Stomach smooth muscle (tissue), 2 donors: ENCODE results near the gene SPOCK1.
"Not testable (repeated sequence)": the region's sequence is repeated elsewhere in the genome, so short reads cannot be mapped to it uniquely, and the experiment has no call there.

Experiments used
- H3K27ac ChIP-seq: one replicate; pipeline ENCODE4 v1.7.0; 2013; ENCODE audit warnings: mild to moderate bottlenecking, low read length, inconsistent platforms
- H3K27me3 ChIP-seq, 2 donors: one replicate each; pipeline ENCODE4 v1.7.0; 2013; ENCODE audit warnings: low read length in 2 of 2; ENCODE audit not compliant: insufficient read depth in 2 of 2, control insufficient read depth in 1 of 2
- H3K36me3 ChIP-seq, 2 donors: one replicate each; pipeline ENCODE4 v1.7.0; 2013; ENCODE audit warnings: low read length in 2 of 2; ENCODE audit not compliant: control insufficient read depth in 2 of 2, insufficient read depth in 2 of 2
- H3K4me1 ChIP-seq: one replicate; pipeline ENCODE4 v1.7.0; 2013; ENCODE audit warnings: low read length; ENCODE audit not compliant: control insufficient read depth, insufficient read depth
- H3K4me3 ChIP-seq, 2 donors: one replicate each; pipeline ENCODE4 v1.7.0; 2013; ENCODE audit warnings: low read length in 2 of 2
- H3K9ac ChIP-seq, 2 donors: one replicate each; pipeline ENCODE4 v1.7.0; 2013; ENCODE audit warnings: low read length in 2 of 2, mild to moderate bottlenecking in 1 of 2
- H3K9me3 ChIP-seq, 2 donors: one replicate each; pipeline ENCODE4 v1.7.0; 2013; ENCODE audit warnings: low read length in 2 of 2; ENCODE audit not compliant: control insufficient read depth in 2 of 2
- donor health status: healthy.
- donor health status: Pancreatic carcinoma.

Gene SPOCK1

DNA sequence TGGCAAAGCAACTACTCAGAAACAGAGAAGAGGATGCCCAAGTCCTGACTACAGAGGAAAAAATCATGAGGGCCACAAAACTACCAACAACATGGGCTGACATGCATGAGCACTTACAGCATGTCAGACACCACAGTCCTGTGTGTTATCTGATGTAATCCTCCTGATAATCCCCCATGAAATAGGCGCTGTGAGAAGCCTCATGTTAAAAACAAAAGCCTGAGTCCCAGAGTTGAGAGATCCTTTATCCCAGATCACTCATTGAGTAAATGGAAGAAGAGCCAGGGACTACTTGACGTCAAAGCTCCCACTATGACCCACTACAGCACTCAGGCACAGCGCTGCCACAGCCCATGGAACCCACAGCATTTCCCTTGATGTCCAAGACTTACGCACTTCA lies 7.2 kb upstream of the SPOCK1 start:
- H3K27ac ChIP-seq = no peak overlapping the region
- no peak overlapping the region for H3K9ac ChIP-seq
- H3K27me3 ChIP-seq = peaks cover 3 to 5% of the 10 kb centered on the region in 2 donors
- no peaks in the 10 kb centered on the region for H3K36me3 ChIP-seq
- no peaks in the 10 kb centered on the region for H3K4me1 ChIP-seq
- H3K4me3 ChIP-seq = no peak overlapping the region
- peaks cover 0 to 1% of the 10 kb centered on the region in 2 donors for H3K9me3 ChIP-seq

DNA sequence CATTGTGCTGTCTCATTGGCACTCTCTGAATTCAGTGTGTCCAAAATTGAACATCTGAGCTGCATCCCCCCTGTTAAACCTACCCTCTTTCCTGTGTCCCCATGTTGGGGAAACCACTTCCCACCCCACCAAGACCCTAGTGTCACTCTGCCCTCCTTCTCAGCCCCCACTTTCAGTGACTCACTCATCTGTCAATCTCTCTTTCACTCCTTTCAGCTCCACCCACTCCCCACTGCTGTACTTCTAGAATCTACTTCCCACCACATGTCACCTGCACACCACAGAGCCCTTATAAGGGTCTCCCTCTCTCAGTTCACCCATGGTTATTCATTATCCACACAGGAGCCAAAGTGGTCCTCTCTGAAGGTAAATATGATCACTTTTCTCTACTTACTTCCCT lies 5.8 kb upstream of the SPOCK1 start:
- Histone ChIP-seq H3K4me1 (no peaks in the 10 kb centered on the region), H3K36me3 (no peaks in the 10 kb centered on the region), H3K4me3 (no peak overlapping the region), H3K9me3 (no peaks in the 10 kb centered on the region), H3K27ac (no peak overlapping the region), H3K27me3 (peaks cover 0 to 3% of the 10 kb centered on the region in 2 donors), H3K9ac (no peak overlapping the region)

DNA sequence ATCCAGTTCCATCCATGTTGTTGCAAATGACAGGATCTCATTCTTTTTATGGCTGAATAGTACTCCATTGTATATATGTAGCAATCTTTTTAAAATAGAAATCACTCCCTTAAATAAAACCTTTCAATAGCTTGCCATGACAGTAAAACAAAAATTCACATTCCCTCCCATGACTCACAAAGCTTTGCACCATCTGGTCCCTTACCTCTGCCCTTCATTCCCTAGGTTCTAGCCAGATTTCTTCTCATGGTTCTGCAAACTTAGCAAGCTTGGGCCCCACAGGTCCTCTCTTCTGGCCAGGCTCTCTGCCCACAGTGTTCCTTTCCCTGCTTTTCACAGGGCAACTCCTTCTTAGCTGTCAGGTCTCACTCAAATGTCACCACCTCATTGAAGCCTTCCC lies 4.3 kb upstream of the SPOCK1 start:
- Histone ChIP-seq H3K4me1 (peaks cover 7% of the 10 kb centered on the region), H3K36me3 (no peaks in the 10 kb centered on the region), H3K4me3 (no peak overlapping the region), H3K9me3 (no peaks in the 10 kb centered on the region), H3K9ac (no peak overlapping the region), H3K27me3 (peaks cover 2 to 6% of the 10 kb centered on the region in 2 donors), H3K27ac (no peak overlapping the region)

DNA sequence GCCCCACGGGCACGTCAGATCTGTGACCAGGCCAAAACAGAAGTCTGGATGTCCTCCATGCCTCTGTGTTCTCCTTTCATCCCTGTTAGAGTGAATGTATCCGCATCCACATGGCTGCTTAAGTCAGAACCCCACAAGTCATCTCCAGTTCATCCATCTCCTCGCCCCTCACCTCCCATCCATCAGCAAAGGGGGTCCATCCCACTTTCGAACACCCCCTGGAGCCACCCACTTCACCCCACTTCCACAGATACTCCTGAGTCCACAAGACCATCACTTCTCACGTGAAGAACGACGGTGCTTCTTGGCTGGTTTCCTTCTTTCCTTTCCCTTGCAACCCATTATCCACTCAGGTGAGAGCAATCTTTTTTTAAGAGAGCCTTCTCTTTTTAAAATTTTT lies 3.5 kb upstream of the SPOCK1 start:
- Histone ChIP-seq H3K4me1 (peaks cover 15% of the 10 kb centered on the region), H3K27me3 (peaks cover 10% of the 10 kb centered on the region in 2 donors), H3K9ac (no peak overlapping the region)

DNA sequence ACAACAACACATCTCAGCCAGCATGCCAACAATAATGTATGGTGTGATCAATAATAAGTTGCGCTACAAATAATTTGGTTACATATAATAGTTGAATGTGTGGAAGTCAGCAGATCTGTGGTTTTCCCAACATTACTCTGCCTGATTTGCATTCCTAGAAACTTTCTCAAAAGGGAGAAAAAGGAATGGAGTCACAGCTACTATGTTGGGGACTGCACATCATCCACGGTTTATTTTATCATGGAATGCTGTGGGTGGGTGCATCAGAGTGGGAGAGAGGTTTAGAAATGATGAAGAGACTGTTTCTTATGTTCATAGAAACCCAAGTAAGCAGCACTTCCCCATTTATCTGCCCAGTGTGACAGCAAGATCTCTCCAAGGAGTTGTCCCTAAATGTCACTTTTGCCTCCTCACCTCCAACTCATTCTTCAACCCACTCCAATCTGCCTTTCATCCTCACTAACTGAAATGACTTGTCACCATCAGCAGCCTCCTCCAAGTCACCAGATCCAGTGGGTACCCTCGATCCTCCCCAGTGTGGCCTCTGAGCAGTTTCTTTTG lies 2.8 kb upstream of the SPOCK1 start:
- Histone ChIP-seq H3K9ac (no peak overlapping the region), H3K4me1 (peaks cover 15% of the 10 kb centered on the region), H3K4me3 (no peak overlapping the region), H3K9me3 (no peaks in the 10 kb centered on the region), H3K36me3 (no peaks in the 10 kb centered on the region), H3K27ac (no peak overlapping the region), H3K27me3 (peaks cover 10% of the 10 kb centered on the region in 2 donors)

More for the DNA sequence above, 3.5 kb upstream of the SPOCK1 start:
- Histone ChIP-seq H3K27ac (no peak overlapping the region), H3K4me3 (no peak overlapping the region), H3K9me3 (no peaks in the 10 kb centered on the region), H3K36me3 (no peaks in the 10 kb centered on the region)

DNA sequence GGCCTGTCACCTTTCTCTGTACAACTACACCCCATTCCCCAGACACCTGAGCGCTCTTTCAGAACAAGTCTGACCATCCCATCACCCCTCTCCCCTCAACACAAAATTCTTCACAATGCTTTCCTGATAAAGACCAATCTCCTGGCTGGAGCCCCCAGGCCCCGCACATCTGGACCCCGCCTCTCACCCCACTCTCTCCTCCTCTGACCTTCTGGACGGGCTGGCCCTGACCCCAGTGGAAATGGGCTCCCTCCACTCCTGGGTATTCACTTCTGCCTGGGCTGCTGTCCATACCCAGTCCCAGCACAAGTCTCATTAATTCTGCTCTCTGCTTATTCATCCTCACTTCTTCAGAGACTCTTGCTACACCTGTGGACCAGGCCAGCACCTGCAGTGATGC lies 2.1 kb upstream of the SPOCK1 start:
- H3K36me3 ChIP-seq = no peaks in the 10 kb centered on the region
- H3K27ac ChIP-seq = no peak overlapping the region
- peaks cover 10% of the 10 kb centered on the region in 2 donors for H3K27me3 ChIP-seq
- H3K9me3 ChIP-seq = no peaks in the 10 kb centered on the region
- H3K4me3 ChIP-seq = no peak overlapping the region
- peaks cover 15% of the 10 kb centered on the region for H3K4me1 ChIP-seq
- no peak overlapping the region for H3K9ac ChIP-seq

DNA sequence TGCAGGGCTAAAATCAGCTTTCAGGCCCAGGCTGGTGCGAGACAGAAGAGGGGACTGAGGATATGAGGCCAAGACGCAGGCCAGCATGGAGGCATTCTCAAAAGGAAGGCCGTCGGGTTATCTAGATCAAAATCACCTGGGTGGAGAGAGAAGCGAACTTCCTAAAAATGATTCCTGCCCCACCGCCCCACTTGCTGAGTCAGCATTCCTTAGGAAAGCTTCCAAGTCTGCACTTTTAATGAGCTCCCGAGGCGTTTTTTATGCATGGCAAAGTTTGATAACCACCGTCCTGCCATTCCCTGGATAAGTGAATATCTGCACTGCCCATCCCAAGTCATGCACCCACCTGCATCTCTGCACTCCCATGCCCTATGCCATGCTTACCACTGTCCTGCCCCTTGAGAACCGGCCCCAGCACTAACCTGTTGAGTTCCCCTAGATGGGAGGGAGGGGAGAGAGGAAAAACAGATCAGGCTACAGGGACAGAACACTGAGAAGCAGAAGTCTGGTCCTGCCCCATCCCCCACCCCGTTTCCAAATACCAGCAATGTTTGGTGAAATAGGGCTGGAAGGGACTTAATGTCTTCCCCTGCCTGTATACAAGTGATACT lies 1.6 kb upstream of the SPOCK1 start:
- peaks cover 10% of the 10 kb centered on the region in 2 donors for H3K27me3 ChIP-seq
- no peaks in the 10 kb centered on the region for H3K36me3 ChIP-seq
- peaks cover 15% of the 10 kb centered on the region for H3K4me1 ChIP-seq
- H3K9me3 ChIP-seq = no peaks in the 10 kb centered on the region
- no peak overlapping the region for H3K9ac ChIP-seq
- no peak overlapping the region for H3K4me3 ChIP-seq
- H3K27ac ChIP-seq = no peak overlapping the region

DNA sequence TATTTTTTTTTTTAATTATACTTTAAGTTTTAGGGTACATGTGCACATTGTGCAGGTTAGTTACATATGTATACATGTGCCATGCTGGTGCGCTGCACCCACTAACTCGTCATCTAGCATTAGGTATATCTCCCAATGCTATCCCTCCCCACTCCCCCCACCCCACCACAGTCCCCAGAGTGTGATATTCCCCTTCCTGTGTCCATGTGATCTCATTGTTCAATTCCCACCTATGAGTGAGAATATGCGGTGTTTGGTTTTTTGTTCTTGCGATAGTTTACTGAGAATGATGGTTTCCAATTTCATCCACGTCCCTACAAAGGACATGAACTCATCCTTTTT lies 351 bp upstream of the SPOCK1 start:
- not testable (repeated sequence) for H3K9ac ChIP-seq, H3K27ac ChIP-seq, H3K27me3 ChIP-seq, H3K4me3 ChIP-seq, H3K36me3 ChIP-seq, H3K9me3 ChIP-seq
- H3K4me1 ChIP-seq = peaks cover 15% of the 10 kb centered on the region

DNA sequence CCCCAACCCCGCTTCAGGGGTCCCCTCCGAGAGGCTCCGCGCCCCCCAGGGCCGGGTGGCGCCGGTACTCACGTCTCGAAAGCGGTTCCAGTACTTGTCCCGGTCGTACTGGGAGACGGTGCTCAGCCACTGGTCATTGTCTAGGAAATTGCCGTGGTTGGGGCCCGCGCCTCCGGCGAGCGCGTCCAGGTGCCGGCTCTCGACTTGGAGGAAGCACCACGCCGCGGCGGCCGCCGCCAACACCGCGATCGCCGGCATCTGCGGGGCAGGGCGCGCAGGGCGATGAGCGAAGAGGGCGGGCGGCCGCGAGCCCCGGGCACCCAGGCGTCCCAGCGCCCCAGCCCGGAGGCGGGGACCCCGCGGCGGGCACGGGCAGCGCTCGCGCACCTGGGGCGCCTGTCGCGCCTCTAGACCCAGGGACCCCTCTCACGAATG lies 808 bp downstream of the SPOCK1 start:
- H3K36me3 ChIP-seq = no peaks in the 10 kb centered on the region
- H3K27ac ChIP-seq = no peak overlapping the region
- H3K9ac ChIP-seq = peak overlapping the region in 1 of 2 donors; percentile 59
- H3K9me3 ChIP-seq = no peaks in the 10 kb centered on the region
- peaks cover 7 to 10% of the 10 kb centered on the region in 2 donors for H3K27me3 ChIP-seq
- H3K4me1 ChIP-seq = peaks cover 15% of the 10 kb centered on the region
- peak overlapping the region; percentile 69 to 73 for H3K4me3 ChIP-seq

DNA sequence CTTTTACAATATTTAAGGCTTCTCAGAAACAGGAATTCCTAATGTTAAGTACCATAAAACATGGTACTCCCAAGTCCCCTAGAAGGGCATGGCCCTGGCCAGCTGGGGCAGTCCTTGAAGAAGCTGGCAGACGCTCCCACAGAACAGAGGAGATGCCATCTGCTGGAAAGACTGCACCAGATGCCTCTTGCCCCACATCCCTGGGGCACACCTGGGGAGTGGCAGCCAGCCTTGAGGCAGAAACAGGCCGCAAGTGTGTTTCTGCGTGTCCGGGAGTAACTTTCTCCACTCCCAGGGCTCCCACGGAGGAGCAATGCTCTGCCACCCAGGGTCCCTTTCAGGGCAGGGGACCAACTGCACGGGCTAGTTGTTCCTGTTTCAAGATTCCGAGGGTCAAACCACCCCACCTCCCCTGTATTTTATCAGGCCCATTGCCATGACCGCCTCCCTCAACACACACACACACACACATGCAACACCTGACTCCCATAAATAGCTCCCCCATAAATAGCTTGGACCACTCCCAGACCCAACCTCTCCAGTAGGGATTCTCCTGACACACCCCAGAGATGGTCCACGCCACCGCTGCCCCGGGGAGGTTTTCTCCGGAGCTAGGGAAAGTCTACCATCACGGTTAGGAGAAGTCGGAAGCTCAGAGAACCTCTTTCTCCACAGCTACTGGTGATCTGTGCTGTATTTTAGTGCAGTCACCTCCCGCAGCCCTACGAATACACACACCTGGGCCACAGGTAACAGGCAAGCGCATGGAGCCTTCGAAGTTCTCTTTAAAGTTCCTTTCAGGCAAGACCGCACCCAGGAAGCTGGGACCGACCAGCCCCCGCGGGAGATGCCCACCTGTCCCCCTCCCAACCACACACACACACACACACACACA lies 1.5 kb downstream of the SPOCK1 start:
- Histone ChIP-seq H3K9me3 (no peaks in the 10 kb centered on the region), H3K27ac (no peak overlapping the region), H3K36me3 (no peaks in the 10 kb centered on the region), H3K4me3 (peak overlapping the region; percentile 69 to 73), H3K27me3 (peaks cover 7 to 10% of the 10 kb centered on the region in 2 donors), H3K9ac (peak overlapping the region in 1 of 2 donors; percentile 45), H3K4me1 (peaks cover 15% of the 10 kb centered on the region)
